ENCODE results near the gene CDH10.

- no peak for TF ChIP-seq EP300 (IDR thresholded peaks at IDR 0.05; ENCODE audit: borderline replicate concordance in 1 of 2, low read depth in 1 of 2, low read length in 1 of 2)
- TF ChIP-seq SMC3 (IDR thresholded peaks at IDR 0.05; ENCODE audit: low read depth, low read length), result no peak
- TF ChIP-seq POLR2AphosphoS5 (IDR thresholded peaks at IDR 0.05; ENCODE audit: low read depth, low read length), result no peak
- no peak for TF ChIP-seq RXRA (IDR thresholded peaks at IDR 0.05; ENCODE audit: borderline replicate concordance, low read depth)
These were observed 205.3 kb downstream of the CDH10 start for GRCh38 chr5:24439465-24439864.
